OCI-LY7 (cell line): Measurements from ENCODE around the gene CAPN5. TPM values are rescaled to one million over a fixed set of nuclear protein-coding genes. Genes with fewer than 3 reads are reported as not detected.
A peak's percentile ranks its signal among the peaks of the same experiment; 100 is the strongest.

ENCODE experiments used
- BruUV-seq: library from RNA; stranded (reverse); fragments of 400-500 nt; replicated peaks from 2 replicates; lab custom pipeline; 2021; lab: Mats Ljungman, UMichigan
- CTCF ChIA-PET: fragments of 300-600 bp; sonication (Branson Sonifier 250); formaldehyde crosslinking; loops from one replicate; lab custom pipeline; 2022; ENCODE audit warnings: antibody characterized with exemption; ENCODE audit not compliant: unreplicated experiment; lab: Charles Lee
- POLR2A ChIA-PET: fragments of 300-600 bp; sonication (Branson Sonifier 250); formaldehyde crosslinking; loops from one replicate; lab custom pipeline; 2022; ENCODE audit warnings: antibody characterized with exemption; lab: Charles Lee
- DNase-seq: peaks from one replicate; pipeline ENCODE4 v3.0.0-alpha.2; 2015; ENCODE audit warnings: low spot score
- H2AFZ ChIP-seq: fragments of 200-600 bp; sonication (generic), shearing (Covaris generic); 2 replicates; pipeline ENCODE4 v1.6.1; 2014; ENCODE audit warnings: mild to moderate bottlenecking, antibody characterized with exemption, low read length, moderate library complexity
- H3K27ac ChIP-seq: fragments of 200-600 bp; sonication (generic); 2 replicates; pipeline ENCODE4 v1.5.1; 2014; ENCODE audit warnings: mixed run types, low read depth, mild to moderate bottlenecking, moderate library complexity, low read length, inconsistent platforms; ENCODE audit not compliant: poor library complexity, severe bottlenecking
- H3K36me3 ChIP-seq: fragments of 200-600 bp; sonication (generic); 2 replicates; pipeline ENCODE4 v1.6.1; 2014; ENCODE audit warnings: mild to moderate bottlenecking, antibody characterized with exemption, low read length, moderate library complexity, mixed read lengths; ENCODE audit not compliant: insufficient read depth
- H3K4me1 ChIP-seq: fragments of 200-600 bp; sonication (generic); 2 replicates; pipeline ENCODE4 v1.5.1; 2014; ENCODE audit warnings: mild to moderate bottlenecking, low read length; ENCODE audit not compliant: insufficient read depth, poor library complexity, severe bottlenecking
- H3K4me2 ChIP-seq: fragments of 200-600 bp; sonication (generic); 2 replicates; pipeline ENCODE4 v1.6.1; 2014; ENCODE audit warnings: mild to moderate bottlenecking, low read length
- H3K4me3 ChIP-seq: fragments of 200-600 bp; sonication (generic); 2 replicates; pipeline ENCODE4 v1.5.1; 2014; ENCODE audit warnings: mild to moderate bottlenecking, low read depth, low read length; ENCODE audit not compliant: poor library complexity, severe bottlenecking
- H3K79me2 ChIP-seq: fragments of 200-600 bp; sonication (generic); 2 replicates; pipeline ENCODE4 v1.6.1; 2016; ENCODE audit warnings: low read depth, mild to moderate bottlenecking, low read length, moderate library complexity, mixed read lengths; ENCODE audit not compliant: insufficient read depth
- H3K9me2 ChIP-seq: fragments of 200-600 bp; sonication (generic); 2 replicates; pipeline ENCODE4 v1.6.1; 2016; ENCODE audit warnings: mild to moderate bottlenecking, low read length, mixed read lengths; ENCODE audit not compliant: insufficient read depth
- H3K9me3 ChIP-seq: fragments of 200-600 bp; sonication (generic); 2 replicates; pipeline ENCODE4 v1.6.1; 2014; ENCODE audit warnings: mild to moderate bottlenecking, mixed run types, low read length, mixed read lengths
- H4K20me1 ChIP-seq: fragments of 200-600 bp; sonication (generic); 2 replicates; pipeline ENCODE4 v1.6.1; 2014; ENCODE audit warnings: mild to moderate bottlenecking, antibody characterized with exemption, low read length, moderate library complexity, mixed read lengths; ENCODE audit not compliant: insufficient read depth
- EZH2phosphoT487 ChIP-seq: fragments of 200-600 bp; sonication (generic); IDR thresholded peaks from 2 replicates; pipeline ENCODE4 v1.6.1; 2018; ENCODE audit warnings: low read depth, borderline replicate concordance, mild to moderate bottlenecking, mixed run types, antibody characterized with exemption, low read length, moderate library complexity, mixed read lengths
- intact Hi-C: fragments of 100-400 bp; cut with micrococcal nuclease; formaldehyde crosslinking; loops from one replicate; pipeline ENCODE4 v1.10.0; 2022; ENCODE audit not compliant: unreplicated experiment
- total RNA-seq, 2 experiments: library from RNA; depleted of rRNA in 1 of 2; stranded (reverse); fragments of >200 nt in 1 of 2; shearing (Covaris generic) in 1 of 2; gene quantifications; 2 replicates each; pipeline ENCODE4 v1.2.3, GENCODE V29; 2014 to 2022
- TF ChIP-seq, protein P1 (sequence below): fragments of 200-600 bp; sonication (generic); conservative IDR thresholded peaks from 2 replicates; pipeline ENCODE4 v1.5.1; 2014; ENCODE audit warnings: mild to moderate bottlenecking, antibody characterized with exemption, low read length, moderate library complexity, mixed read lengths

The CAPN5 gene
- total RNA-seq, 2 experiments from 2014 or later = 1.4 to 1.5 TPM

- ChIA-PET CTCF (no interaction called here), POLR2A (no interaction called here)
- intact Hi-C loops = no loop called here
- DNase-seq = no peak
- H3K4me1 ChIP-seq = peaks cover 9% of the 10 kb centered on the region
- H3K4me3 ChIP-seq = no peak overlapping the region
- no peak overlapping the region for H3K27ac ChIP-seq
- H3K4me2 ChIP-seq = no peak overlapping the region
- no TSS peak for BruUV-seq
- no peaks in the 10 kb centered on the region for H4K20me1 ChIP-seq
- H3K9me3 ChIP-seq = no peaks in the 10 kb centered on the region
- H3K9me2 ChIP-seq = no peaks in the 10 kb centered on the region
- TF ChIP-seq, protein P1, sequence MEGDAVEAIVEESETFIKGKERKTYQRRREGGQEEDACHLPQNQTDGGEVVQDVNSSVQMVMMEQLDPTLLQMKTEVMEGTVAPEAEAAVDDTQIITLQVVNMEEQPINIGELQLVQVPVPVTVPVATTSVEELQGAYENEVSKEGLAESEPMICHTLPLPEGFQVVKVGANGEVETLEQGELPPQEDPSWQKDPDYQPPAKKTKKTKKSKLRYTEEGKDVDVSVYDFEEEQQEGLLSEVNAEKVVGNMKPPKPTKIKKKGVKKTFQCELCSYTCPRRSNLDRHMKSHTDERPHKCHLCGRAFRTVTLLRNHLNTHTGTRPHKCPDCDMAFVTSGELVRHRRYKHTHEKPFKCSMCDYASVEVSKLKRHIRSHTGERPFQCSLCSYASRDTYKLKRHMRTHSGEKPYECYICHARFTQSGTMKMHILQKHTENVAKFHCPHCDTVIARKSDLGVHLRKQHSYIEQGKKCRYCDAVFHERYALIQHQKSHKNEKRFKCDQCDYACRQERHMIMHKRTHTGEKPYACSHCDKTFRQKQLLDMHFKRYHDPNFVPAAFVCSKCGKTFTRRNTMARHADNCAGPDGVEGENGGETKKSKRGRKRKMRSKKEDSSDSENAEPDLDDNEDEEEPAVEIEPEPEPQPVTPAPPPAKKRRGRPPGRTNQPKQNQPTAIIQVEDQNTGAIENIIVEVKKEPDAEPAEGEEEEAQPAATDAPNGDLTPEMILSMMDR = no peak
- no peak for TF ChIP-seq EZH2phosphoT487
- no peaks in the 10 kb centered on the region for H3K79me2 ChIP-seq
- no peak overlapping the region for H2AFZ ChIP-seq
- H3K36me3 ChIP-seq = no peaks in the 10 kb centered on the region
Observed at GRCh38 chr11:77064648-77065217, 2.0 kb upstream of the CAPN5 start.

DNA sequence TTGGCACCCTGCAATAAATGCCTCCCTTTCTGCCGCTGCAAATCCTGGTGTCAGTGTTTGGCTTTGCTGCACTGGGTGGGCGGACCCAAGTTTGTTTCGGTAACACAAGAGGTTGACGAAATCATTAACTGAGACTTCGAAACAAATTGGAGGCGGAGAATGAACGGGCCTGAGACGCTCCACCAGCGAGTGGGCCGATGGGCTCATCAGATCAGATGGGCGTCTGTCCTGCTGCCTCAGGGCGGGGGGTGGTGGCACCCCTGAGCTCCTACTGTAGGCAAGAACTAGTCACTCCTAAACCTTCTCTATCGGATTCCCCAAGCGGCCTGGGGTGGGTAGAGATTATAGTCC lies 918 bp upstream of the CAPN5 start:
- ChIA-PET CTCF (interaction anchor here (0.6 kb wide), 1 partner anchor 42 kb away, joined by 3 read pairs; no protein-coding TSS in a partner anchor), POLR2A (no interaction called here)
- Histone ChIP-seq H3K27ac (no peak overlapping the region), H2AFZ (peak overlapping the region; percentile 97), H3K79me2 (no peaks in the 10 kb centered on the region), H3K9me2 (no peaks in the 10 kb centered on the region), H3K36me3 (no peaks in the 10 kb centered on the region), H3K4me1 (peaks cover 9% of the 10 kb centered on the region), H3K4me2 (peak overlapping the region; percentile 94), H3K4me3 (peak overlapping the region; percentile 80), H4K20me1 (no peaks in the 10 kb centered on the region), H3K9me3 (no peaks in the 10 kb centered on the region)
- no peak for TF ChIP-seq EZH2phosphoT487
- TF ChIP-seq, protein P1 = no peak
- intact Hi-C loops = loop anchor here (1.0 kb wide), 2 partner anchors 19 to 25 kb away; no protein-coding TSS in a partner anchor
- no peak for DNase-seq
- no TSS peak for BruUV-seq

DNA sequence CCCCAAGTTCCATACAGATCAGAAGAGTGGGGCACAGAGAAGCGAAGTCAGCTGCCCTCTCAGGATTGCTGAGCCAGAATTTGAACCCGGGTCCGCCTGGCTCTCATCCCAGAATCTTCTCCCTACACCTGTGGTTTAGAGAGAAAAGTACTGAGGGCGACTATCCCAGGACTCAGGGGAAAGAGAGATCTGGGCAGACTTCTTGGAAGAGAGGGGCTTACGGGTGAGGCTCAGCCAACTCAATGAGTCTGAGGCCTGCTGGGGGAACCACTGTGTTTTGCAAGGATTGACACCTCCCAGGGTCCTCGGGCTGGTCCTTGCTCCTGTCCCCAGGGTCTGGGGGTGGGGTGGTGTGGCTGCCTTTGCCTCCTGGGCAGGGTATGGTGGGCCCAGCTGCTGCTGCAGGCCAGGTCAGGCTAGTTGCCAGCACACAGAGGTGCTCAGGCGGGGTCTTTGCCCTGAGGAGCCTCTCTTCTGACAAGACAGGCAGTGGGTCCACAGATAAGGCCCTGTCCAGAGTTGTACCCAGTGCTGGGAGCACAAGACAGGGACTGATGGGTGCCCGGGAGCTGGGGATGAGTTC lies 1.2 kb downstream of the CAPN5 start:
- BruUV-seq = no TSS peak
- POLR2A ChIA-PET = no interaction called here
- H3K4me1 ChIP-seq = peaks cover 9% of the 10 kb centered on the region
- TF ChIP-seq, protein P1 = no peak
- TF ChIP-seq EZH2phosphoT487 = no peak
- H4K20me1 ChIP-seq = no peaks in the 10 kb centered on the region
- H3K9me2 ChIP-seq = no peaks in the 10 kb centered on the region
- no peak overlapping the region for H3K4me3 ChIP-seq
- H3K79me2 ChIP-seq = no peaks in the 10 kb centered on the region
- H2AFZ ChIP-seq = no peak overlapping the region
- CTCF ChIA-PET = no interaction called here
- no peak overlapping the region for H3K27ac ChIP-seq
- H3K36me3 ChIP-seq = no peaks in the 10 kb centered on the region
- DNase-seq = no peak
- intact Hi-C loops = no loop called here
- H3K9me3 ChIP-seq = no peaks in the 10 kb centered on the region
- no peak overlapping the region for H3K4me2 ChIP-seq
